ENCODE results near the gene CD300LB.
"Not testable (repeated sequence)": the region's sequence is repeated elsewhere in the genome, so short reads cannot be mapped to it uniquely, and the experiment has no call there.

Gene CD300LB

DNA sequence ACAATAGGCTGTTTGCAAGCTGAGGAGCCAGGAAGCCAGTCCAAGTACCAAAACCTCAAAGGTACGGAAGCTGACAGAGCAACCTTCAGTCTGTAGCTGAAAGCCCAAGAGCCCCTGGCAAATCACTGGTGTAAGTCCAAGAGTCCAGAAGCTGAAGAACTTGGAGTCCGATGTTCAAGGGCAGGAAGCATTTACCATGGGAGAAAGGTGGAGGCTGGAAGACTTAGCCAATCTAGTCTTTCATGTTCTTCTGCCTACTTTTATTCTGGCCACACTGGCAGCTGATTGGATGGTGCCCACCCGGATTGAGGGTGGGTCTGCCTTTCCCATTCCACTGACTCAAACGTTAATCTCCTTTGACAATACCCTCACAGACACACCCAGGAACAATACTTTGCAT is 15.3 kb downstream of the CD300LB start:
- in situ Hi-C loops (cut with MboI; ENCODE audit: low pct_unique_long_range_greater_than_20kb, low sequenced_read_pairs, unreplicated experiment) = no loop called here
- TF ChIP-seq, protein P1, sequence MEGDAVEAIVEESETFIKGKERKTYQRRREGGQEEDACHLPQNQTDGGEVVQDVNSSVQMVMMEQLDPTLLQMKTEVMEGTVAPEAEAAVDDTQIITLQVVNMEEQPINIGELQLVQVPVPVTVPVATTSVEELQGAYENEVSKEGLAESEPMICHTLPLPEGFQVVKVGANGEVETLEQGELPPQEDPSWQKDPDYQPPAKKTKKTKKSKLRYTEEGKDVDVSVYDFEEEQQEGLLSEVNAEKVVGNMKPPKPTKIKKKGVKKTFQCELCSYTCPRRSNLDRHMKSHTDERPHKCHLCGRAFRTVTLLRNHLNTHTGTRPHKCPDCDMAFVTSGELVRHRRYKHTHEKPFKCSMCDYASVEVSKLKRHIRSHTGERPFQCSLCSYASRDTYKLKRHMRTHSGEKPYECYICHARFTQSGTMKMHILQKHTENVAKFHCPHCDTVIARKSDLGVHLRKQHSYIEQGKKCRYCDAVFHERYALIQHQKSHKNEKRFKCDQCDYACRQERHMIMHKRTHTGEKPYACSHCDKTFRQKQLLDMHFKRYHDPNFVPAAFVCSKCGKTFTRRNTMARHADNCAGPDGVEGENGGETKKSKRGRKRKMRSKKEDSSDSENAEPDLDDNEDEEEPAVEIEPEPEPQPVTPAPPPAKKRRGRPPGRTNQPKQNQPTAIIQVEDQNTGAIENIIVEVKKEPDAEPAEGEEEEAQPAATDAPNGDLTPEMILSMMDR (IDR thresholded peaks at IDR 0.05; ENCODE audit: extremely low read depth, insufficient read depth, missing control alignments) = no peak
- no peak for DNase-seq (ENCODE audit: low spot score)

DNA sequence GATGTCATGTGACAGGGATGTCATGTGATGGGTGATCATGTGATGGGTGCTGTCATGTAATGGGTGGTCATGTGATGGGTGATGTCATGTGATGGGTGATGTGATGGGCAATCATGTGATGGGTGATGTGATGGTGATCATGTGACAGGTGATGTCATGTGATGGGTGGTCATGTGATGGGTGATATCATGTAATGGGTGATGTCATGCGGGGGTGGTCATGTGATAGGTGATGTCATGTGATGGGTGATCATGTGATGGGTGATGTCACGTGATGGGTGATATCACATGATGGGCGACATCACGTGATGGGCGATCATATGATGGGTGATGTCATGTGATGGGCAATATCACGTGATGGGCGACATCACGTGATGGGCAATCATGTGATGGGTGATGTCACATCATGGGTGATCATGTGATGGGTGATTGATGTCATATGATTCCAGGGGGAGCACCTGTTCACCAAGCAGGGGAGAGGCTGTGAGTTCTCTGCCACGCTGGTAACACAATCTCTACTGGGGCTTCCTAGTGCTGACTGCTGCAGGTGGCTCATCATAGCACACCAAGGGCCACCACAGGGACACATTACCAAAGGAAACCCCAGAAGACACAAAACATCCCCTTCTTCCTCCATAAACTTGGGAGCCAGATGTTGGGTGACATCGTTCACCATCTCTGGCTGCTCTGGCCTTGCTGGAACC is 16.5 kb downstream of the CD300LB start:
- in situ Hi-C loops (cut with MboI; ENCODE audit: low pct_unique_long_range_greater_than_20kb, low sequenced_read_pairs, unreplicated experiment) = no loop called here
- TF ChIP-seq, protein P1 (IDR thresholded peaks at IDR 0.05; ENCODE audit: extremely low read depth, insufficient read depth, missing control alignments) = no peak
- peak; percentile 5 for DNase-seq (ENCODE audit: low spot score)

DNA sequence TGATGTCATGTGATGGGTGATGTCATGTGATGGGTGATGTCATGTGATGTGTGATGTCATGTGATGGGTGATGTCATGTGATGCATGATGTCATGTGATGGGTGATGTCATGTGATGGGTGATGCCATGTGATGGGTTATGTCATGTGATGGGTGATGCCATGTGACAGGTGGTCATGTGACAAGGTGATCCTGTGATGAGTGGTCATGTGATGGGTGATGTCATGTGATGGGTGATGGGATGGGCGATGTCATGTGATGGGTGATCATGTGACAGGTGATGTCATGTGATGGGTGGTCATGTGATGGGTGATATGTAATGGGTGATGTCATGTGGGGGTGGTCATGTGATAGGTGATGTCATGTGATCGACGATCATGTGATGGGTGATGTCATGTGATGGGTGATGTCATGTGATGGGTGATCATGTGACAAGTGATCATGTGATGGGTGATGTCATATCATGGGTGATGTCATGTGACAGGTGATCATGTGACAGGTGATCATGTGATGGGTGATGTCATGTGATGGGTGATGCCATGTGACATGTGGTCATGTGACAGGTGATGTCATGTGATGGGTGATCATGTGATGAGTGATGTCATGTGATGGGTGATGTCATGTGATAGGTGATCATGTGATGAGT is 17.2 kb downstream of the CD300LB start:
- no peak for DNase-seq (ENCODE audit: low spot score)
- TF ChIP-seq, protein P1 (IDR thresholded peaks at IDR 0.05; ENCODE audit: extremely low read depth, insufficient read depth, missing control alignments) = no peak
- in situ Hi-C loops (cut with MboI; ENCODE audit: low pct_unique_long_range_greater_than_20kb, low sequenced_read_pairs, unreplicated experiment) = no loop called here

DNA sequence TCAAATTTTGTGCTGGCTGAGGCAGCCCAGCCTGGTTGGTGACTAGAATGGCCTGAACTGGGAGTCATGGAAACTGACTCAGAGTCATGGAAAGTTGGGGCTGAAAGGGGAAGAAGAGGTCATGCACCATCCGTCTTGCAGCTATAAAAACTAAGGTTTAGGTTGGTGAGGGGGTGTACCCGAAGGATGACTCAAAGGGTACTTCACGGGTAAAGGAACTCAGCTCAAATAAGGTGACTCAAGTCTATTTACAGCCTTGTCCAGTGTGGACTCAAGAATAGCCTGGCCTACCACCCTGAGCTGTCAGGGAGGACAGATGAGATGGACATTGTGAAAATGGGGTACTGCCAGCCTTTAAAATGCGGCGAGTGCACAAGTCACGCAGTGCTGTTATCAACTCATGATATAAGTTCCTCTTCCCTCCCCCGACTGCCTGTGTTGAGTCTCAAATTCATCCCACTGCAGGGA is 18.6 kb downstream of the CD300LB start:
- in situ Hi-C loops (cut with MboI; ENCODE audit: low pct_unique_long_range_greater_than_20kb, low sequenced_read_pairs, unreplicated experiment) = no loop called here
- DNase-seq (ENCODE audit: low spot score) = peak; percentile 9
- TF ChIP-seq, protein P1 (IDR thresholded peaks at IDR 0.05; ENCODE audit: extremely low read depth, insufficient read depth, missing control alignments) = no peak

- no peak for DNase-seq (ENCODE audit: low spot score)
- TF ChIP-seq, protein P1 (IDR thresholded peaks at IDR 0.05; ENCODE audit: extremely low read depth, insufficient read depth, missing control alignments) = no peak
- in situ Hi-C loops (cut with MboI; ENCODE audit: low pct_unique_long_range_greater_than_20kb, low sequenced_read_pairs, unreplicated experiment) = no loop called here
Observed at GRCh38 chr17:74512036-74512435, 19.2 kb downstream of the CD300LB start.

GRCh38 chr17:74508156-74508555 is 23.1 kb downstream of the CD300LB start:
- in situ Hi-C loops (cut with MboI; ENCODE audit: low pct_unique_long_range_greater_than_20kb, low sequenced_read_pairs, unreplicated experiment) = no loop called here
- TF ChIP-seq, protein P1 (IDR thresholded peaks at IDR 0.05; ENCODE audit: extremely low read depth, insufficient read depth, missing control alignments) = no peak
- no peak for DNase-seq (ENCODE audit: low spot score)

GRCh38 chr17:74503949-74504348 is 27.3 kb downstream of the CD300LB start:
- in situ Hi-C loops (cut with MboI; ENCODE audit: low pct_unique_long_range_greater_than_20kb, low sequenced_read_pairs, unreplicated experiment); DNase-seq (ENCODE audit: low spot score): not testable (repeated sequence)
